Nephron progenitor cell (in vitro differentiated cells): ENCODE results near the gene NVL.

ENCODE experiments used
- DNase-seq: peaks from one replicate; pipeline ENCODE4 v3.0.0; 2021
- H3K27ac Mint-ChIP-seq: 2 replicates; pipeline ENCODE4 v1.8.0; 2021; ENCODE audit warnings: mild to moderate bottlenecking, moderate library complexity, mixed read lengths
- H3K27me3 Mint-ChIP-seq: 2 replicates; pipeline ENCODE4 v1.8.0; 2021; ENCODE audit warnings: mild to moderate bottlenecking, low read depth, mixed read lengths; ENCODE audit not compliant: poor library complexity
- H3K36me3 Mint-ChIP-seq: 2 replicates; pipeline ENCODE4 v1.8.0; 2021; ENCODE audit warnings: low read depth, mixed read lengths
- H3K4me1 Mint-ChIP-seq: 2 replicates; pipeline ENCODE4 v1.8.0; 2021; ENCODE audit warnings: mixed read lengths
- H3K4me3 Mint-ChIP-seq: 2 replicates; pipeline ENCODE4 v1.8.0; 2021; ENCODE audit warnings: mild to moderate bottlenecking, moderate library complexity, mixed read lengths
- H3K9me3 Mint-ChIP-seq: 2 replicates; pipeline ENCODE4 v1.8.0; 2021; ENCODE audit warnings: mild to moderate bottlenecking, moderate library complexity, mixed read lengths
- CTCF ChIP-seq: fragments of 200-600 bp; sonication (generic); IDR thresholded peaks from 2 replicates; pipeline ENCODE4 v1.5.0; 2021; ENCODE audit warnings: antibody characterized with exemption

Gene NVL

GRCh38 chr1:224196813-224197600, 133.0 kb downstream of the NVL start:
- Mint-ChIP-seq H3K27me3 (peaks cover 3% of the 10 kb centered on the region), H3K4me1 (peaks cover 14% of the 10 kb centered on the region), H3K36me3 (peaks cover 36% of the 10 kb centered on the region), H3K4me3 (no peak overlapping the region), H3K9me3 (no peaks in the 10 kb centered on the region), H3K27ac (no peak overlapping the region)
- no peak for TF ChIP-seq CTCF
- DNase-seq, result no peak

GRCh38 chr1:224193319-224193966, 136.5 kb downstream of the NVL start:
- peaks cover 55% of the 10 kb centered on the region for H3K36me3 Mint-ChIP-seq
- H3K27ac Mint-ChIP-seq, result no peak overlapping the region
- TF ChIP-seq CTCF, result no peak
- no peak overlapping the region for H3K4me3 Mint-ChIP-seq
- H3K27me3 Mint-ChIP-seq, result no peaks in the 10 kb centered on the region
- peaks cover 5% of the 10 kb centered on the region for H3K4me1 Mint-ChIP-seq
- no peak for DNase-seq
- peaks cover 6% of the 10 kb centered on the region for H3K9me3 Mint-ChIP-seq

- no peak for TF ChIP-seq CTCF
- Mint-ChIP-seq H3K36me3 (peaks cover 61% of the 10 kb centered on the region), H3K4me1 (peaks cover 5% of the 10 kb centered on the region), H3K27ac (peak overlapping the region; percentile 29), H3K4me3 (no peak overlapping the region), H3K9me3 (peaks cover 8% of the 10 kb centered on the region), H3K27me3 (no peaks in the 10 kb centered on the region)
- DNase-seq, result no peak
Measured at GRCh38 chr1:224192082-224192788, 137.7 kb downstream of the NVL start.

GRCh38 chr1:224189561-224189960, 140.4 kb downstream of the NVL start:
- no peak overlapping the region for H3K4me3 Mint-ChIP-seq

GRCh38 chr1:224188286-224188685, 141.7 kb downstream of the NVL start:
- Mint-ChIP-seq H3K36me3 (peaks cover 61% of the 10 kb centered on the region), H3K4me3 (no peak overlapping the region), H3K27ac (no peak overlapping the region)

More at GRCh38 chr1:224189561-224189960, 140.4 kb downstream of the NVL start:
- Mint-ChIP-seq H3K27ac (no peak overlapping the region), H3K36me3 (peaks cover 72% of the 10 kb centered on the region), H3K4me1 (peaks cover 9% of the 10 kb centered on the region), H3K27me3 (no peaks in the 10 kb centered on the region), H3K9me3 (peaks cover 16% of the 10 kb centered on the region)
- no peak for DNase-seq
- TF ChIP-seq CTCF, result no peak

More at GRCh38 chr1:224188286-224188685, 141.7 kb downstream of the NVL start:
- no peaks in the 10 kb centered on the region for H3K27me3 Mint-ChIP-seq
- TF ChIP-seq CTCF, result no peak
- peaks cover 15% of the 10 kb centered on the region for H3K4me1 Mint-ChIP-seq
- H3K9me3 Mint-ChIP-seq, result peaks cover 16% of the 10 kb centered on the region
- DNase-seq, result no peak
